ENCODE measurements around the gene PFN3.

DNA sequence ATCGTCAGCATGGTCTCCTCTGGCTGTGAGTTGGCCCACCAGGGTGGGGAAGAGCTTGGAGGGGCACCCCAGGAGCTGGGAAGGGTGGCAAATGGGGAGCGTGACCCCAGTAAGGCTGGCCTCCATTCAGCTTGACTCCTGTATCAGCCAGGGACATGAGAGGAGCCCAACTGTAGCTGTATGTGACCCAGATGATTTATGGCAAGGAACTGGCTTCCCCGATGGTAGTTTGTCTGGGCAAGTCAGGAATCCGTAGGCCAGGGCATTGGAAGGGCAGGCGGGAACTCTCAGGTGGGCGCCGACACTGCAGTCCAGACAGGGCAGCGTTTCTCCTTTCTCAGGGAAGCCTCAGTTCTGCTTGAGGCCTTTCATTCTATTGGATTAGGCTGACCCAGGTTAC is 13.9 kb downstream of the PFN3 start:
- TF ChIP-seq CTCF (optimal IDR thresholded peaks at IDR 0.05 in 1 of 3, IDR thresholded peaks at IDR 0.05 in 1 of 3, conservative IDR thresholded peaks at IDR 0.05 in 1 of 3; ENCODE audit: extremely low read depth in 1 of 3, insufficient read depth in 2 of 3, low read length in 3 of 3): no peak
- TF ChIP-seq EZH2 (IDR thresholded peaks at IDR 0.05; ENCODE audit: low read length): no peak

All from keratinocyte (primary cell).